HG03064 (cell line): ENCODE measurements around the gene NECAB3.
"Not testable (repeated sequence)": the region's sequence is repeated elsewhere in the genome, so short reads cannot be mapped to it uniquely, and the experiment has no call there.

Source experiments
- ATAC-seq: cut with Tn5 transposase; IDR thresholded peaks from one replicate; pipeline ENCODE4 v1.9.1; 2021; ENCODE audit warnings: low read depth; ENCODE audit not compliant: unreplicated experiment

NECAB3 gene, protein sequence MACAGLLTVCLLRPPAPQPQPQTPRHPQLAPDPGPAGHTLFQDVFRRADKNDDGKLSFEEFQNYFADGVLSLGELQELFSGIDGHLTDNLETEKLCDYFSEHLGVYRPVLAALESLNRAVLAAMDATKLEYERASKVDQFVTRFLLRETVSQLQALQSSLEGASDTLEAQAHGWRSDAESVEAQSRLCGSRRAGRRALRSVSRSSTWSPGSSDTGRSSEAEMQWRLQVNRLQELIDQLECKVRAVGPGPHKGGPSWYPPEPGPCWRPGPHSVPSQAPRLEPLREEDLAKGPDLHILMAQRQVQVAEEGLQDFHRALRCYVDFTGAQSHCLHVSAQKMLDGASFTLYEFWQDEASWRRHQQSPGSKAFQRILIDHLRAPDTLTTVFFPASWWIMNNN

GRCh38 chr20:33674294-33675135 lies at the start of gene NECAB3:
Gene NECAB3 (minus strand): TSS chr20:33674428. CDS start chr20:33674352, 76 bp downstream.
- ATAC-seq: no peak

- ATAC-seq: no peak
Measured at GRCh38 chr20:33721391-33722140, 47.3 kb upstream of the NECAB3 start.

DNA sequence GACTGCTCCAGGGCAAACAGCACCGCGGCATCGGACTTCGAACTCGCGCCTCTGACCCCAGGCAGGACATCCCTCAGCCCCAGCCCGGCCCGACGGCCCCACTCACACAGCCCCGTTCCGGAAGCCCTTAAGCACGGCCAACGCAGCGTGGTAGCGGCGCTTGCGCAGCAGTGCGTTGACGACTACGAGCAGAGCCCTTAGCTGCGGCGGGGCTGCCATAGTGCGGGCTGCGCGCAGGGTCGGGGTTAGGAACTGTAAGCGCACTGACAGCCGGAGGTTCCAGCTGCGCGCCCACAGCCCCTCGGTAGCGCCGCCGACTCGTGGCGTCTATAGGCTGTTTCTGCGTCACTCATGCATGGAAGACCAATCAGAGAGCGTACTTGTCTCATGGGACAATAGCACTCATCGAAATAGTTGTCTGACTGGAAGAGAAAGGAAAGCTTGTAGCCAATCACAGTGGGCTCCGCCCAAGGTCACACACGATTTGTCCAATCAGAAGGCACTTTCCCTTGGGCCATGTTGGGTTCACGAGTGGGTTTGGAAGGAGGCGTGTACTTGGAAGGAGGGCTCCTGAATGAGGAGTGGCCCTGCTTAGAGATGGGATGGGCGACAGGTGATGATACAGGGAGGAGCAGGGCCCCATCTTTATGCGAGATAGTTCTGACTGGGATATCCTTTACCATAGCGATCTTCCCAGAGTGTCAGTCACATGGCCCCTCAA lies 45.9 kb upstream of the NECAB3 start, which contains the start of gene PXMP4:
TSS of gene PXMP4 (minus strand) at position 322 of the 721 bp plus-strand sequence. CDS start at position 219, 103 bp downstream.
- peak; percentile 87 for ATAC-seq

GRCh38 chr20:33719277-33719988 lies 45.2 kb upstream of the NECAB3 start:
- no peak for ATAC-seq

- ATAC-seq: no peak
Measured at GRCh38 chr20:33716498-33716897, 42.3 kb upstream of the NECAB3 start.

DNA sequence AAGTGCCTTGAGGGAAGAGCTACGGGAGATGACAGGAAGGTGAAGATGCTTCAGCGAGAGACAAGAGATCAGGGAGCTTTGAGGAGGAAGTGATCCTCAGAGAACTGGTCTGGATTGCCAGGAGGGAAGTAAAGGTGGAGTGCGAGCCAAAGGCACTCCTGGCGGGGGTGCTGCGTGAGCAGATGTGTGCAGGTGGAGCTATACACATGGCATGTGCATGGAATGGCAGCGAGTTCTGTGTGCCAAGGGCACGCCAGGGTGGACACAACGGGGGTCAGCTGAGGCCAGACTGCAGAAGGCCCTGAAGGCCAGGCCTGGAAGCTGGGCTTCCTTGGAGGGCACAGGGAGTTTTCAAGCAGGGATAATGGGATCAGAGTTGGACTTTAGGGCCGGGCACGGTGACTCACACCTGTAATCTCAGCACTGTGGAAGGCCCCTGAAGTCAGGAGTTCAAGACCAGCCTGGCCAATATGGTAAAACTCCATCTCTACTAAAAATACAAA lies 39.7 kb upstream of the NECAB3 start:
- no peak for ATAC-seq

- no peak for ATAC-seq
Measured at GRCh38 chr20:33711446-33711738, 37.2 kb upstream of the NECAB3 start.

DNA sequence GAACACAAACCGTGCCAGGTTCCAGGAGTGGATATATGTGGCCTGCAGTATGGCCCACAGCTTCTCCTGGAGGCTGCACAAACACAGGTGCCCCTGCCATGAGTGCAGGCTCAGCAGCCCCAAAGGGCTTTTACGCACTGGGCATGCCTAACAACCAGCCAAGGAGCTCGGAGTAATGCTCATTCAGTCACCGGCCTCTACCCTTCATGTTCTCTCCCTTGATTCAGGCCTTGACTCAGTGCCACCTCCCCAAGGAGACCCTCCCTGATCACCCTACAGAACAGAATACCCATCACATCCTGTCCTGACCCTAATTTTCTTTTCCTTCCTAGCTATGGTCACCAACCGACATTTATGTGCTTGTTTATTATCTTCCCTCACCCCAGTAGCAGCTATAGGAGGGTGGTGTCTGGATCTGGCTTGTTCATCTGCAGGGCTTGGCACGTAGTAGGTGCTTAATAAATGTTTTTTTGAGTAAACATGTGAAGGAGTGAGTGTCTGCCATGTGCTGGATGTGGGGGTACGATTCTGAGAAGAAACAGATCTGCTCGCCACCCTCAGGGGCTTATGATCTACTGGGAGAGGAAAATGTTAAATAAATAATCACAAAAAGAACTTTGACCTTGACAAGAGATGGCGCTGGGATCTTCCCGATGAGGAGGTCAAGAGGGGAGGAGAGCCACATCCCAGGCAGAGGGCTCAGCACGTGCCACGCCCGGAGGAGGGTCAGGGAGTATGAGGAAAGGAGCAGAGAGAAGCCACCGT lies 36.6 kb upstream of the NECAB3 start:
- ATAC-seq: no peak

DNA sequence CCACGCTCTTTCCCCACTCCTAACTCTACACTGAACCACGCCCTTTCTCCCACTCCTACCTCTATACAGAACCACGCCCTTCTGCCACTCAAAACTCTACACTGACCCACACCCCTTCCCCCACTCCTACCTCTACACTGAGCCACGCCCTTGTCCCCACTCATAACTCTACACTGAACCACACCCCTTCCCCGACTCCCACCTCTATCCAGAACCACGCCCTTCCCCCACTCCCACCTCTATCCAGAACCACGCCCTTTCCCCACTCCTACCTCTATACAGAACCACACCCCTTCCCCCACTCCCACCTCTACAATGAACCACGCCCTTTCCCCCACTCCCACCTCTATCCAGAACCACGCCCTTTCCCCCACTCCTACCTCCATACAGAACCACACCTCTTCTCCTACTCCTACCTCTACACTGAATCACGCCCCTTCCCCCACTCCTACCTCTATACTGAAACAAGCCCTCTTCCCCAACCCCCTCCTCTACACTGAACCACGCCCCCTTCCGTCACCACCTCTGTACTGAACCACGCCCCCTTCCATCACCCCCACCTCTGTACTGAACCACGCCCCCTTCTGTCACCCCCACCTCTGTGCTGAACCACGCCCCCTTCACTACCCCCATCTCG lies 35.8 kb upstream of the NECAB3 start:
- no peak for ATAC-seq

DNA sequence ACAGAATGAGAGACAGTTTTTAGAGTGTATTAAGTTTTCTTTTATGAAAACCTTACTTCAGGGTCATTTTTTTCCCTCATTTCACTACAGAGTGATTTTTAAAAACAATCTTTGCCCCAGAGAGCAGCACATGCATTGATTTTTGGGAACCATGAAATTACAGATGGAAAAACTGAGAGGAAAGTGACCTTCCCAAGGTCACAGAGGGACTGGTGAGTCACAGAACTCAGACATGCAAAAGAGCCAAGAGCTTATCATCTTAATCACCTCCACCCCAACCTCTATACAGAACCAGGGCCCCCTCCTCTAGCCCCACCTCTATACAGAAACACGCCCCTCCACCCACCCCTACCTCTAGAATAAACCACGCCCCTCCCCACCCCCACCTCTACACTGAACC lies 35.2 kb upstream of the NECAB3 start:
- no peak for ATAC-seq

GRCh38 chr20:33707668-33708067 lies 33.4 kb upstream of the NECAB3 start:
- ATAC-seq: no peak

DNA sequence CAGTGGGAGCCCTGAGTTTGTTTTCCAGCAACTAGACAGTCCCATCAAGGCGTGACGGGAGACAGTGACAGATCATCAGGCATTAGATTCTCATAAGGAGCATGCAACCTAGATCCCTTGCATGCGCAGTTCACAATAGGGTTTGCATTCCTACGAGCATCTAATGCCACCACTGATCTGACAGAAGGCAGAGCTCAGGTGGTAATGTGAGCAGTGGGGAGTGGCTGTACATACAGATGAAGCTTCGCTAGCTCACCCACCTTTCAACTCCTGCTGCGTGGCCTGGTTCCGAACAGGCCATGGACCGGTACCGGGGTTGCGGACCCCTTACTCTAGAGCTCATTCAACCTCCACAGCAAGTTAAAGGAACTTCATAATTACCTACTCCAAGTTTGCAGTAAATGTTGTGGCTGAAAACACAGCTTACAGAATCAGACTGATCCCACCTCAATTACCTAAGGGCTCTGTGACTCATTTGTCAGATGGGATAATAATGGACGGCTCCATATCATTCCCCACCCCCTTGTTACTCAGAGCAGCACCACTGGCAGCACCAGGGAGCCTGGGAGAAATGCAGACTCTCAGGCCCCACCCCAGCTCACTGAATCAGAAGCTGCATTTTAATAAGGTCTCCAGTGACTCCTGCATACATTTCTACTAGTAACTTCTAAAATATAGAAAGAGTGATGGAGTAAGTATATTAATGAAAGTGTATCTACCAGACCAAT lies 30.1 kb upstream of the NECAB3 start:
- ATAC-seq: no peak

GRCh38 chr20:33703498-33704137 lies 29.4 kb upstream of the NECAB3 start:
- no peak for ATAC-seq

- no peak for ATAC-seq
Measured at GRCh38 chr20:33702861-33703260, 28.6 kb upstream of the NECAB3 start.

GRCh38 chr20:33701629-33702450 lies 27.6 kb upstream of the NECAB3 start:
- no peak for ATAC-seq

DNA sequence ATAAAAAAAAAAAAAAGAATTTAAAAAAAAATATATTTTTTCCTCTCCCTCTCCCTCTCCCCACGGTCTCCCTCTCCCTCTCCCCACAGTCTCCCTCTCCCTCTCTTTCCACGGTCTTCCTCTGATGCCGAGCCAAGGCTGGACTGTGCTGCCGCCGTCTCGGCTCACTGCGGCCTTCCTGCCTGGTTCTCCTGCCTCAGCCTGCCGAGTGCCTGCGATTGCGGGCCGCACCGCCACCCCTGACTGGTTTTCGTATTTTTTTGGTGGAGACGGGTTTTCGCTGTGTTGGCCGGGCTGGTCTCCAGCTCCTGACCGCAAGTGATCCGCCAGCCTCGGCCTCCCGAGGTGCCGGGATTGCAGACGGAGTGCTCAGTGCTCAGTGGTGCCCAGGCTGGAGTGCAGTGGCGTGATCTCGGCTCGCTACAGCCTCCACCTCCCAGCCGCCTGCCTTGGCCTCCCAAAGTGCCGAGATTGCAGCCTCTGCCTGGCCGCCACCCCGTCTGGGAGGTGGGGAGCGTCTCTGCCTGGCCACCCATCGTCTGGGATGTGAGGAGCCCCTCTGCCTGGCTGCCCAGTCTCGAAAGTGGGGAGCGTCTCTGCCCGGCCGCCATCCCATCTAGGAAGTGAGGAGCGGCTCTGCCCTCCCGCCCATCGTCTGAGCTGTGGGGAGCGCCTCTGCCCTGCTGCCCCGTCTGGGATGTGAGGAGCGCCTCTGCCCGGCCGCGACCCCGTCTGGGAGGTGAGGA lies 26.6 kb upstream of the NECAB3 start:
- ATAC-seq: not testable (repeated sequence)
